DND-41 (cell line): ENCODE data around the gene DLL3.

Experiments used
- ATAC-seq: fragments of 200-7000 bp; cut with Tn5 transposase; 3 replicates; pipeline ENCODE4 v1.9.1; 2021; ENCODE audit warnings: low read depth; ENCODE audit not compliant: insufficient read depth
- DNase-seq: peaks from one replicate; pipeline ENCODE4 v3.0.0-alpha.2; 2020
- H2AFZ ChIP-seq: 2 replicates; pipeline ENCODE4 v1.6.0; 2012; ENCODE audit warnings: low read depth, low read length
- H3K27ac ChIP-seq: 2 replicates; pipeline ENCODE4 v1.5.1; 2012; ENCODE audit warnings: low read length, inconsistent platforms
- H3K27me3 ChIP-seq: fragments of 200-600 bp; sonication (generic); 2 replicates; pipeline ENCODE4 v1.6.0; 2012; ENCODE audit warnings: low read length, mild to moderate bottlenecking, inconsistent platforms; ENCODE audit not compliant: insufficient read depth, poor library complexity
- H3K36me3 ChIP-seq: 2 replicates; pipeline ENCODE4 v1.5.1; 2012; ENCODE audit warnings: low read length, inconsistent platforms; ENCODE audit not compliant: insufficient read depth
- H3K4me1 ChIP-seq: 2 replicates; pipeline ENCODE4 v1.5.1; 2012; ENCODE audit warnings: mild to moderate bottlenecking, low read length; ENCODE audit not compliant: insufficient read depth
- H3K4me2 ChIP-seq: 2 replicates; pipeline ENCODE4 v1.6.0; 2012; ENCODE audit warnings: mild to moderate bottlenecking, moderate library complexity, low read length, inconsistent platforms; ENCODE audit not compliant: insufficient read depth
- H3K4me3 ChIP-seq, 2 experiments: fragments of 200-600 bp in 1 of 2; shearing (Covaris generic) in 1 of 2; 2 replicates each; pipeline ENCODE4 v1.5.1; 2012 to 2016; ENCODE audit warnings: inconsistent platforms in 2 of 2, low read length in 2 of 2, mild to moderate bottlenecking in 2 of 2, low read depth in 1 of 2, moderate library complexity in 1 of 2
- H3K79me2 ChIP-seq: 2 replicates; pipeline ENCODE4 v1.6.0; 2012; ENCODE audit warnings: low read length, inconsistent platforms; ENCODE audit not compliant: insufficient read depth
- H3K9ac ChIP-seq: 2 replicates; pipeline ENCODE4 v1.6.0; 2012; ENCODE audit warnings: low read depth, mild to moderate bottlenecking, inconsistent platforms, low read length, moderate library complexity
- H3K9me3 ChIP-seq: 2 replicates; pipeline ENCODE4 v1.5.1; 2012; ENCODE audit warnings: low read length, moderate library complexity, mild to moderate bottlenecking, inconsistent platforms; ENCODE audit not compliant: insufficient read depth, severe bottlenecking
- H4K20me1 ChIP-seq: 2 replicates; pipeline ENCODE4 v1.6.0; 2012; ENCODE audit warnings: low read length; ENCODE audit not compliant: insufficient read depth
- EZH2 ChIP-seq: IDR thresholded peaks from 3 replicates; pipeline ENCODE4 v1.6.1; 2012; ENCODE audit warnings: borderline replicate concordance, low read depth, mild to moderate bottlenecking, moderate library complexity, low read length, inconsistent platforms; ENCODE audit not compliant: severe bottlenecking
- TF ChIP-seq, protein P1 (sequence below): IDR thresholded peaks from 2 replicates; pipeline ENCODE4 v1.5.1; 2012; ENCODE audit warnings: borderline replicate concordance, low read length, moderate library complexity, mild to moderate bottlenecking; ENCODE audit not compliant: poor library complexity, severe bottlenecking; ENCODE audit errors: extremely low read depth

The DLL3 gene

DNA sequence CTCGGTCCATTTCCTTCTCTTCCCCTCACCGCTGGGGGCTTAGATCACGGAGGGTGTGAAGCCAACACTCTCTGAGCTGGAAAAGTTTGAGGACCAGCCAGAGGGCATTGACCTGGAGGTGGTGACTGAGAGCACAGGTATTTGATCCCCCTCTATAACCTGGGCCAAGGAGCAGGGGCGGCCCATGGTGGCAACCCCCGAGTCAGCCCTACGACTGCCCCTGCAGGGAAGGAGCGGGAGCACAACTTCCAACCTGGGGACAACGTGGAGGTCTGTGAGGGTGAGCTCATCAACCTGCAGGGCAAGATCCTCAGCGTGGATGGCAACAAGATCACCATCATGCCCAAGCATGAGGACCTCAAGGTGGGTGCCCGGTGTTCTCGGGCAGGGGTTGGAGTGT is 29.7 kb upstream of the DLL3 start:
- no peak overlapping the region for H3K4me2 ChIP-seq
- H4K20me1 ChIP-seq = peaks cover 3% of the 10 kb centered on the region; the same call in 1 of the 2 replicates
- H3K36me3 ChIP-seq = peaks cover 96% of the 10 kb centered on the region
- no peaks in the 10 kb centered on the region for H3K27me3 ChIP-seq
- no peaks in the 10 kb centered on the region for H3K9me3 ChIP-seq
- no peak for DNase-seq
- ATAC-seq = no peak
- H3K4me3 ChIP-seq = no peak overlapping the region
- no peak overlapping the region for H2AFZ ChIP-seq
- H3K79me2 ChIP-seq = no peaks in the 10 kb centered on the region
- H3K9ac ChIP-seq = no peak overlapping the region
- no peak overlapping the region for H3K27ac ChIP-seq
- H3K4me1 ChIP-seq = no peaks in the 10 kb centered on the region
- TF ChIP-seq EZH2 = no peak
- TF ChIP-seq, protein P1, sequence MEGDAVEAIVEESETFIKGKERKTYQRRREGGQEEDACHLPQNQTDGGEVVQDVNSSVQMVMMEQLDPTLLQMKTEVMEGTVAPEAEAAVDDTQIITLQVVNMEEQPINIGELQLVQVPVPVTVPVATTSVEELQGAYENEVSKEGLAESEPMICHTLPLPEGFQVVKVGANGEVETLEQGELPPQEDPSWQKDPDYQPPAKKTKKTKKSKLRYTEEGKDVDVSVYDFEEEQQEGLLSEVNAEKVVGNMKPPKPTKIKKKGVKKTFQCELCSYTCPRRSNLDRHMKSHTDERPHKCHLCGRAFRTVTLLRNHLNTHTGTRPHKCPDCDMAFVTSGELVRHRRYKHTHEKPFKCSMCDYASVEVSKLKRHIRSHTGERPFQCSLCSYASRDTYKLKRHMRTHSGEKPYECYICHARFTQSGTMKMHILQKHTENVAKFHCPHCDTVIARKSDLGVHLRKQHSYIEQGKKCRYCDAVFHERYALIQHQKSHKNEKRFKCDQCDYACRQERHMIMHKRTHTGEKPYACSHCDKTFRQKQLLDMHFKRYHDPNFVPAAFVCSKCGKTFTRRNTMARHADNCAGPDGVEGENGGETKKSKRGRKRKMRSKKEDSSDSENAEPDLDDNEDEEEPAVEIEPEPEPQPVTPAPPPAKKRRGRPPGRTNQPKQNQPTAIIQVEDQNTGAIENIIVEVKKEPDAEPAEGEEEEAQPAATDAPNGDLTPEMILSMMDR = no peak

DNA sequence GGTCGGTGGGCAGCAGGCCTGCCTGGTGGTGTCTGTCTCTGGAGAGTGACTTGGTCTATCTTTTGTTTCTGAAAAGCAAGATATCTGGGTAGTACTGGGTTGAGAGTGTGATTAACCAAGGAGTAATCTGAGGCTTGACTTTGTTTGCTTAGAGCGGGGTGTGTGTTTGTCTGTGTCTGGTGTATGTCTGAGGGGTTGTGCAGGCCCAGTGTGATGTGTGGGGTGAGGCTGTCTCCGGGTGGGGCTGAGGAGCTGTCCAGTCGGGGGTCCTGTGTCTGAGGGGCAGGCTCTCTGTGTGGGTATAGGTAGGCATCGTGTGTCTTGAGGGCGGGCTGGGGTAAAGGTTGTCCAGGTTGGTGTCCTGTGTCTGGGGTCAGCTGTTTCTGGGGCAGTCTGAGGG is 29.2 kb upstream of the DLL3 start:
- Histone ChIP-seq H3K9ac (no peak overlapping the region), H3K4me2 (no peak overlapping the region), H4K20me1 (peaks cover 7% of the 10 kb centered on the region), H3K4me3 (no peak overlapping the region), H3K79me2 (no peaks in the 10 kb centered on the region), H3K27me3 (no peaks in the 10 kb centered on the region), H3K4me1 (no peaks in the 10 kb centered on the region), H3K36me3 (peaks cover 96% of the 10 kb centered on the region), H2AFZ (no peak overlapping the region), H3K27ac (no peak overlapping the region), H3K9me3 (no peaks in the 10 kb centered on the region)
- DNase-seq = no peak
- ATAC-seq = no peak
- no peak for TF ChIP-seq EZH2
- TF ChIP-seq, protein P1 = no peak

DNA sequence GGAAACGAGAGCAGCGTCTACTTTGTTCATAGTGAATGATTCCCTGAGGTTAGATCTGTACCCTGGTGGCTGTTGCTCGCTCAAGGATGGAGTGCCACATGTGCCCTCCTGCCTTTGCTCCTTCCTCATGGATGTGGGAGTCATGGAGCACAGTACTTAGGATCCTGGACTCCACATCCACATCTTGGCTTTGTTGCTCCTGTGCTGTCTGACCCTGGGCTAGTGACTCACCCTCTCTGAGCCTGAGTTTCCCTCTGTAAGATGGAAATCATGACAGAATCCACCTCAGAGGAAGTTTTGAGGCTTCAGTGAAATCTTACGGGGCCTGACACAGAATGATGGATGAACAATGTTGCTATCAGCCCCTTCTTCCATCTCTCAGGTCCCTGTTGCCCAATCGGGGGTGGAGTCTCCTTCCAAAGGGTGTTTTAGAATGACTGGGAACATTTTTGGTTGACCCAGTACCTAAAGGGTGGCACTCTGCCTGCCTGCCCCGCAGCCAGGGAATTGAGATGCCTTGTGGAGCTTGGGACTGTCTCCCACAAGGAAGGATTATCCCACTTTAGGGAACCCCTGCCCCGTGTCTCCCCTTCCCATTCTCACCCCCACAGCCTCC is 27.9 kb upstream of the DLL3 start:
- TF ChIP-seq EZH2 = no peak
- TF ChIP-seq, protein P1 = no peak
- H2AFZ ChIP-seq = no peak overlapping the region
- peaks cover 93% of the 10 kb centered on the region for H3K36me3 ChIP-seq
- H3K4me2 ChIP-seq = no peak overlapping the region
- DNase-seq = no peak
- no peaks in the 10 kb centered on the region for H3K27me3 ChIP-seq
- H3K27ac ChIP-seq = no peak overlapping the region
- H3K9ac ChIP-seq = no peak overlapping the region
- H4K20me1 ChIP-seq = peaks cover 5% of the 10 kb centered on the region
- H3K9me3 ChIP-seq = no peaks in the 10 kb centered on the region
- H3K4me3 ChIP-seq = no peak overlapping the region
- no peak for ATAC-seq
- H3K4me1 ChIP-seq = no peaks in the 10 kb centered on the region
- H3K79me2 ChIP-seq = no peaks in the 10 kb centered on the region
